GM18508 (cell line): Measurements from ENCODE around the gene MOK.
"Not testable (repeated sequence)": the region's sequence is repeated elsewhere in the genome, so short reads cannot be mapped to it uniquely, and the experiment has no call there.

Experiments used
- ATAC-seq: cut with Tn5 transposase; IDR thresholded peaks from one replicate; pipeline ENCODE4 v1.9.1; 2021; ENCODE audit warnings: moderate number of reproducible peaks; ENCODE audit not compliant: insufficient read depth, unreplicated experiment

The MOK gene

DNA sequence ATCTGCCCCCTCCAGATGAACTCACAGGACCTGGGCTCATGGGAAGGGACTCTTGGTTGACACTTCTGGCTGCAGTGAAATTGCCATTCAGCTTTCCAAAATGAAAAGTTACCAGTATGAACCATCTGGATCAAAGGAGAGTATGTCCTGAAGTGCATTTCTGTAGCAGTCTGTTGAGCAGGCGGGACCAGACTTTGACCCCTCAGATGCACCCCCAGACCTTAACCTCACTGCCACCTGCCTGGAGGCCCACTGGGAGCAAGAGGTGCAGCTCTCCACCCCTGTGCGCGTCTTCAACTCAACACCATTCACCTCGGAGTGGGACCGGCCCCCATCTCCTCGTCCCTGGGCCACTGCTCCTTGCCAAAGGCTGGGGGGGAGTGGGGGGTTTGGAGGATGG is 55.0 kb downstream of the MOK start:
- ATAC-seq = no peak

GRCh38 chr14:102249041-102249440 is 55.9 kb downstream of the MOK start:
- no peak for ATAC-seq

DNA sequence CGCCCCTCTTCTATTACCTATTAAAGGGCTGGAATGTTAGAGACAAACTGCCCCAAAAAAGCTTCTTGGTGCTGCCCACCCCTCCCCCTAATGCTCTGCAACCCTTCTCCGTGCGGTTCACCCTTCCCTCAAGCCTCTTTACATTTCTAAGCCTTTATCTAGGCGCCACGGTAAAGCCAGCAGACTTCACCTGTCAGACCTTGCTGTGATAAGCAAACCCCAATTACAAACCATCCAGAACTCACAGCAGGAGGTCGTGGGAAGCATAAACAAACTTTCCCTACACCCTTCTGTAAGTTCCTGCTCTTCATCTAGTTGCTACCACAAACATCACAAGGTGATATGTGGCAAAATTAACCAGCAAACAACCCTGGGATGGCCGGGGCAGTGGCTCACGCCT is 56.8 kb downstream of the MOK start:
- no peak for ATAC-seq

GRCh38 chr14:102246071-102246470 is 58.9 kb downstream of the MOK start:
- ATAC-seq = no peak

DNA sequence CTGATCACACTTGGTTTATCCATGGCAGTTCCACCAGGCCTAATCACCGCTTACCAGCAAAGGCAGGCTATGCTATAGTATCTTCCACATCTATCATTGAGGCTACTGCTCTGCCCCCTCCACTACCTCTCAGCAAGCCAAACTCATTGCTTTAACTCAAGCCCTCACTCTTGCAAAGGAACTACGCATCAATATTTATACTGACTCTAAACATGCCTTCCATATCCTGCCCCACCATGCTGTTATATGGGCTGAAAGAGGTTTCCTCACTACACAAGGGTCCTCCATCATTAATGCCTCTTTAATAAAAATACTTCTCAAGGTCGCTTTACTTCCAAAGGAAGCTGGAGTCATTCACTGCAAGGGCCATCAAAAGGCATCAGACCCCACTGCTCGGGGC is 61.2 kb downstream of the MOK start:
- not testable (repeated sequence) for ATAC-seq

DNA sequence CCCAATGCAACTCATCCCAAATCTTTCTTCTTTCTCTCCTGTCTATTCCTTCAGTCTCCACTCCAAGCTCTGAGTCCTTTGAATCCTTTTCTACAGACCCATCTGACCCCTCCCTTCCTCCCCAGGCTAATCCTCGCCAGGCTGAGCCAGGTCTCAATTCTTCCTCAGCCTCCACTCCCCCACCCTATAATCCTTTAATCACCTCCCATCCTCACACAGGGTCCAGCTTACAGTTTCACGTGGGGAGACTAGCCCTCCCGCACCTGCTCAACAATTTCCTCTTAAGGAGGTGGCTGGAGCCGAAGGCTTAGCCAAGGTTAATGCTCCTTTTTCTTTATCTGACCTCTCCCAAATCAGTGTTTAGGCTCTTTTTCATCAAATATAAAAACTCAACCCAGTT is 63.8 kb downstream of the MOK start:
- no peak for ATAC-seq

- ATAC-seq = not testable (repeated sequence)
These were observed 64.5 kb downstream of the MOK start for GRCh38 chr14:102240481-102240880.

DNA sequence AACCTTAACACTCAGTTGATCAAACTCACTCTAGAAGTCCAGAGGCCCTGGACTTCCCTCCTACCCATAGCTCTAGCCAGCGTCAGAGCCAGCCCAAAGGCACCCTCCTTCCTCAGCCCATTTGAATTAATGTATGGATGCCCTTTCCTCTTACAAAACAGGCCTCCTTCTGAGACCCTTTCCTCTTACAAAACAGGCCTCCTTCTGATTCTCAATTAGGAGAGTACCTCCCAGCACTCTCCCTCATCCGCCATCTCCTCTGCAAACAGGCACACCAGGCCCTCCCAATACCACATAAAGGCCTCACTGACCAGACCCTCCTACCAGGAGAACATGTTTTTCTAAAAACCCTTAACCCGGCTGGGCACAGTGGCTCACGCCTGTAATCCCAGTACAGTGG is 65.7 kb downstream of the MOK start:
- no peak for ATAC-seq

GRCh38 chr14:102238766-102239165 is 66.2 kb downstream of the MOK start:
- ATAC-seq = no peak

DNA sequence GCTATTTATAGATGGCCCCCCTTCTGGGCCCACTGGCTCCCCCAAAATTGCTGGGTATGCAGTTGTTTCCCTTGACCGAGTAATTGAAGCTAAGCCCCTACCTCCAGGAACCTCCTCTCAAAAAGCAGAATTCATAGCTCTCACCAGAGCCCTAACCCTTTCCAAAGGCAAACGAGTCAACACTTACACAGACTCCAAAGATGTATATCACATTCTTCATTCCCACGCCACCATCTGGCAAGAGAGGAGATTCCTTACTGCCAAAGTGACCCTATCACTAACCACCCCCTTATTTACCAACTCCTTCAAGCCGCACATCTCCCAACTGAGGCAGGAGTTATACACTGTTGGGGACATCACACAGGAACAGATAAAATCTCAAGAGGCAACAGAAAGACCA is 66.8 kb downstream of the MOK start:
- no peak for ATAC-seq

DNA sequence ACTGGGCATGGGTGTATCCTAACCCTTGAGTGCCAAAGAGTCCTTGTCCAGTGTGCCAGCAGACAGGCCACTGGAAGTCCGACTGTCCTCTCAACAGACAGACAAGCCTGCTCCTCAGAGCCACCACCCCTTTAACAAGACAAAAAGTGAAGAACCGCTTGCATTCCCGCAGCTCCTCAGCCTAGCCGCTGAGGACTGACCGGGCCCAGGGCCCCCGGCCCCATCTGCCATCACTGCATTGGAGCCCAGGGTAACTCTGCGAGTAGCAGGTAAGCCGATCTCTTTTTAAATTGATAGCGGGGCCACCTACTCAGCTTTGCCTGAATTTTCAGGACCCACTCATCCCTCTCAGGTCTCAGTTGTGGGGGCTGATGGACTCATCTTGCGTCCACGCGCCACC is 68.9 kb downstream of the MOK start:
- ATAC-seq = no peak

GRCh38 chr14:102235275-102235897 is 69.6 kb downstream of the MOK start:
- ATAC-seq = no peak

DNA sequence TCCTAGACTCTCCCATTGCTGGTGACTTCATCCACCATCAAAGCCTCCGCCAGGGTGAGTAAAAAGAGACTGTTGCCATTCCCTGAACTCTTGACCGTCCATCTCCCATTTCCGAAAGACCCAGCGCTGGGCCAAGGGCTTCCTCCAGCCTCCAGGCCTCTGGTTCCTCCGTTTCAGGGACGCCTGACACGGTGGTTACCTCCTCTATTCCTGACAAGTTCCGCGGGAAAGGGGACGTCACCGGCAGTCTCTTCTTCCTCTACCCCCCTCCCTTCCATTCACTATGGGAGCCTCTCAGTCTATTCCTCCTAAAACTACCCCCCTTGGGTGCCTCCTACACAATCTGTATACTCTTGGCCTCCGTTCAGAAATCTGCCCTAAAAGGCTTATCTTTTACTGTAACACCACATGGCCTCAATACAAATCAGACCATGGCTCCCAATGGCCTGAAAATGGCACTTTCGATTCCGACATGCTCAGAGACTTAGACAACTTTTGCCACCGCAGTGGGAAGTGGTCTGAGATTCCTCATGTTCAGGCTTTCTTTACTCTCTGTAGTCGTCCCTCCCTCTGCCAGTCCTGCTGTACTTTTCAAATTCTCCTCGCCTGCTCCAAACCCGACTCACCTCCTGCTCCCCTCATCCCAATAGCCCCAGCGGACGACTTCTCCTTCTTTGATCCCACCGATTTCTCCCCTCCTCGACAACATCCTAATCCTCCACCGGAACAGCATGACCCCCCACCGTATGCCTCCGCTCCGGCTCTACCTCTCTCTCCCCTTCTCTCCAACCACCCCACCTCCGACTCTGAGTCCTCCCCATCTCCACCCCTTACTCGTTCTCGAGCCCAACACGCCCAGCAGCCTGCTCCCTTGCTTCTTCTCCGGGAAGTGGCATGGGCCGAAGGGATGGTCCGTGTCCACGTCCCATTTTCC is 70.4 kb downstream of the MOK start:
- no peak for ATAC-seq

DNA sequence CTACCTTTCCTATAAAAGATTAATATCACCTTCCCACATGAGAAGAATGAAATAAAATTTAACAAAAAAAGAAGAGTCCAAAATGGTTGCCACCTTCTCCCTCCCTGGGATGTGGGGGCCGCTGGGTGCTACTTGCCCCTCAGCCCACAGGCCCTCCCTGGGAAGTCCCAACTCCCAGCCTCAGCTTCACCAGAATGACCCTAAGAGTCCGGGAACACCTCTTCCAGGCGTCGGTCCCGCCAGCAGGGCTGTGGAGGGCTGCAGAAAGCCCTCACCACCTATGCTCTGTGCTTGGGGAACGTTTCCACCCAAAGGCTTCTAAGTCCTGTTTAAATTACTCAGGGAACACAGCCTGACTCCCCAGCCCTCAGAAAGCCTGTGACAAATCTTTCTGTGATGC is 71.9 kb downstream of the MOK start:
- ATAC-seq = no peak

GRCh38 chr14:102232348-102232625 is 72.7 kb downstream of the MOK start:
- ATAC-seq = no peak

GRCh38 chr14:102231476-102232347 is 73.3 kb downstream of the MOK start:
- no peak for ATAC-seq

GRCh38 chr14:102230481-102231210 is 74.3 kb downstream of the MOK start:
- no peak for ATAC-seq

- ATAC-seq = no peak
These were observed 75.2 kb downstream of the MOK start for GRCh38 chr14:102229739-102230092.

GRCh38 chr14:102229071-102229738 is 75.8 kb downstream of the MOK start:
- ATAC-seq = no peak
